ENCODE data around the gene STX8.

The STX8 gene

GRCh38 chr17:9238340-9239245 lies 337.0 kb downstream of the STX8 start:
- no peak for DNase-seq (ENCODE audit: low read depth)

GRCh38 chr17:9237661-9238301 lies 337.8 kb downstream of the STX8 start:
- DNase-seq (ENCODE audit: low read depth) = no peak

DNA sequence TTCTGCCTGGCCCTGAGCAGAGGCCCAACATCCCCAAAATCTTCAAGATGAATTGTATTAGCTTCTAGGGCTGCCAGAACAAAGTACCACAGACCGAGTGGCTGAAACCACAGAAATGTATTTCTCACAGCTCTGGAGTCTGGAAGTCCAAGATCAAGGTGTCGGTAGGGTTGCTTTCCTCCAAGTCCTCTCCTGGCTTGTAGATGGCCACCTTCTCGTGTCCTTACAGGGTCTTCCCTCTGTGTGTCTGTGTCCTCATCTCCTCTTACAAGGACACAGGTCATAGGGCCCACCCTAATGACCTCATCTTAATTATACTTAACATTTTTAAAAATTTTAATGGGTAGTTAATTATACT lies 338.6 kb downstream of the STX8 start:
- no peak for DNase-seq (ENCODE audit: low read depth)

DNA sequence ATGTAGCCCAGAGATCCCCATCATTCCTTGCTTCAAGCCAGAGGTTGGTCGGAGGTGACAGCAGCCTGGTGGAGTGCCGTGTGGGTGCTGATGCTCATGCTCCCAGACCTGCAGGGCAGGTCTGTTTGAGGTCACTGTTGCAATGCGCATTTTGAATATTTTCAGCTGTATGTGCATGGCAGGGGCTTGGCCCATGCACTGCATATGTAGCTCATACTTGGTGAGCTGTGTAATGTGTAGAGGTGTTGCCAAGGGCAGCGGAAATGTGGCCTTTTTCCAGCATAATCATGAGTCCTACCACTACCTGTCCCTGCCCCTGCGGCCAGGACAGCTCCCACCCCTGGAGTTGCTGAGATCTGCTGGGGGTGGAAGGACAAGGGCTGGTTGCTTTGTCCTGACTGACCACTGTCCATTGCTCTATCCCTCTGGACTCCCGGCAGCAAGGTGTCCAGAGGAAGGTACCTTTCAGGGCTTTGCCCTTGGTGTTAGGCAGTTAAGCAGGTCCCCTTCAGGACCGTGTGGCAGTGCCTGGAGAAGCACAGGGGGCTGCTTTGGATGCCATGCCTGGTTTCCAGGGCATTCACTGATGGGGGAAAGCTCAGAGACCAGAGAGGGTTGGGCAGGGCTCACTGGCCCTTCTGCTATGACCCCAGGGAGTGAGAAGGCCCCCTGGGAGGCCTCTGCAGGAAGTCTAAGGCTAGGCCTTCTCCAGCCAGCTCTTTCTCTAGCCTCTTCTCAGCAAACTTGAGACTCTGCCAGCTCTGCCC lies 339.2 kb downstream of the STX8 start:
- DNase-seq (ENCODE audit: low read depth) = no peak

DNA sequence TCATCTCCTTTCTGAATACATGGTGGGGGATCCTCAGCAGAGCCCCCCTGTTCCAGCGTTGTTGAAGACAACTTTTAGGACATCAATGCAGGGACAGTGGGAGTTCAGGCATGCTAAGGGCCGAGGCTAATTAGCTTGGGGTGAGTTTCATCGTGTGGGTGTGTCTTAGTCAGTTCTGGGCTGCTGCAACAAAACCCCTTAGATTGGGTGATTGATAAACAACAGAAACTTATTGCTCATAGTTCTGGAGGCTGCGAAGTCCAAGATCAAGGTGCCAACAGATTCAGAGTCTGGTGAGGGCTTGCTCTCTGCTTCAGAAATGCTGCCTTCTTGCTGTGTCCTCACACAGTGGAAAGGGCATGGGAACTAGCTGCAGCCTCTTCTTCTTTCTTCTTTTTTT lies 340.3 kb downstream of the STX8 start:
- DNase-seq (ENCODE audit: low read depth) = no peak

DNA sequence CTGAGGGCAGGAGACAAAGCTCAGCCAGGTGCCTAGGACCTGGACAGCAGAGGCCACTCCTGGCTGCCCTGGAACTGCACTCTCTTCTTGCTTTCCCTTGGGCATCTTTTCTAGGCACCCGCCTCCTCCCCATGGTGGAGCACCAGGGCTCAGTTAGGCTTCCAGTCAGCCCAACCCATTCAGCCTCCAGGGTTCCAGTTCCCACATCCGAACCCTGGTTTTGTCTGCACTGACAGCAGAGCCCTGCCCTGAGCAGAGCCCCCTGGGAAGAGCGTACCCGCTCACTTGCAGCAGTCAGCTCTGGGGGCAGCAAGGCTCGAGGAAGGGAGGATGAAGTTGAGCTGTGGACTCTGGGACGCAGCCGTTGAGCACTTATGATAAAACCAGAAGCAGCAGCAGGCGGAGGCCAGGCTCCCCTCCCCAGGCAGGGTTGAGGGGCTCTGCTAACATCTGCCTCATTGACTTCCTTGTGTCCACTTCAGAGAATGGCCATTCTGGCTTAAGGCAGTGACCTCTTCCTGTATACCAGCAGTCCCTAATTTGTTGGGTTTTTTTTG lies 341.2 kb downstream of the STX8 start:
- DNase-seq (ENCODE audit: low read depth) = no peak

- DNase-seq (ENCODE audit: low read depth) = no peak
Measured at GRCh38 chr17:9233761-9234160, 341.9 kb downstream of the STX8 start.

DNA sequence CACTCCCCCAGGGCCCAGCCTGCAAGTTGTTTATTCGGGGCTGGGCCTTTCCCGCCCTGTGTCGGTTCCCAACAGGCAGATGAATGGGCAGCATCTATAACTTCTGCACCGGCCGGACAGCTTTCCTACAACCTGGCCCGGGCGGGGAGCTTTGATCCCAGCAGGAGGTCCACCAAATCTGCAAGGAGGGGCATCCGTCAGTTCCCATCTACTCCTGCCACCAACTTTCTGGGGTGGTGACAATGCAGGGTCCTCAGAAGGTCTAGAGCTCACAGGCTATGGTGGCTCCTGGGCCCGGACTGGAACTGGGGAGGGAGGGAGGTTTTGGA lies 342.4 kb downstream of the STX8 start:
- no peak for DNase-seq (ENCODE audit: low read depth)

GRCh38 chr17:9232591-9233270 lies 342.9 kb downstream of the STX8 start:
- no peak for DNase-seq (ENCODE audit: low read depth)

DNA sequence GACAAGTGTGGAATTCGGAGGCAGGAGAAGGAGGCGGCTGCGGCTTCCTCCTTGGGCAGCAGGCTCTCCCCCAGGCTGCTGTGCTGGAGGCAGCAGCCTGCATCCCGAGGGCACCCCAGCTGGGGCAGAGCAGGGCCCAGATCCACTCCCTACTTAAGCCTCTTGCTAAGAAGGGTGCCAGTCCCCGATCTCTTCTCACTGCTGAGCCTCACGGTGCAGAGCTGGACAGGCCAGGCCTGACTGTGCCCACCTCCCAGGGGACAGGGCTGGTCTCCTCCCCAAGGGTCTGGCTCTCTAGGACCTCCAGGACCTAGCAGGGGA lies 343.5 kb downstream of the STX8 start:
- no peak for DNase-seq (ENCODE audit: low read depth)

DNA sequence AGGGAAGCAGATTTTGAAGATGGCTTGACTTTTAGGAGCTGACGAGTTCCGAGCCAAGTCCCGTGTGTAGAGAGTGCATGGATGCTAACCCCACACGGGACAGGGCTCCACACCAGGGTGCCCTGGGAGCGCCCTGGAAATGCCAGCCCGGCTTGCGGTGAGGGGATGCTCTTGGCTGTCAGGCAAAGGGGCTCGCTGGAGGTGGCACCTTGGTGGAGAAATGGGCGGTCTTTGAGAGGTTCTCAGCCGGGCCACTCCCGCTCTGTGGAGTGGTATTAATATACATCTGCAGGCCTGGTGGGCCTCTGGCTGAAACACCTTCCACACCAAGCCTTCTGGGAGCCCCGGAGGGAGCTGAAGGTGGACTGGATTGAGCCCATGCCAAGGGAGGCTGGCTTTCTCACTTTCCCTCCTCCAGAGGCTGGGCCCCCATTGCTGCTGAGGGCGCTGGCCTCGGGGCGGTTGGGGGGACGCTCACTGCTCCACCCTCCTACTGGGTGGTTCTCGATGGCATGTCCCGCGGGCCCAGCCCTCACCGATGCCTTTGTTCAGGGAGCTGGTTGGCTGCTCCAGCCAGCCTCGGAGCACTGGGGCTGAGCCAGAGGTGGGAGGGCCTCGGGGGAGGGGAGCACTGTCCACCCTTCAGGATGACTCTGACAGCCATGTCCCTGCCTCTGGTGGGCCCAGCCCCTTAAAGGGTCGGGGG lies 344.0 kb downstream of the STX8 start:
- DNase-seq (ENCODE audit: low read depth) = no peak

GRCh38 chr17:9230861-9231260 lies 344.8 kb downstream of the STX8 start:
- no peak for DNase-seq (ENCODE audit: low read depth)

GRCh38 chr17:9230346-9230745 lies 345.3 kb downstream of the STX8 start:
- DNase-seq (ENCODE audit: low read depth) = no peak

DNA sequence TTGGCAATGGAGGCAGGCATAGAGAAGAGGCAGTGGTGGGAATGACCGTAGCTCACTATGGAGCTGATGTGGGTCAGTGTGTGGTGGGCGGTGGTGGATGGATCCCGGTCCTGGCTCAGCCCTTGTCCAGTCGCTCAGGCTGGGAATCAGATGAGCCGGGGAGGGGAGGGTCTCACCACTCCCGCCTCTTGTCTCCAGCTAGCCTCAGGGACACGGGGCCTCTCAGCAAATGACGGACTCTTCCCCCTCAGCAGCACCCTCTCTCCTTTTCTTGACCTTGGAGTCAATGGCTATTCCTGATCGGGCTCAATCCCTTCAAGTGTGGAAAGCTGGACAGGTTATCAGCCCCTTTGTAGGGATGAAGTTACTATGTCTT lies 345.8 kb downstream of the STX8 start:
- no peak for DNase-seq (ENCODE audit: low read depth)

GRCh38 chr17:9229160-9229825 lies 346.3 kb downstream of the STX8 start:
- DNase-seq (ENCODE audit: low read depth) = no peak

- no peak for DNase-seq (ENCODE audit: low read depth)
Measured at GRCh38 chr17:9228408-9229159, 347.0 kb downstream of the STX8 start.

DNA sequence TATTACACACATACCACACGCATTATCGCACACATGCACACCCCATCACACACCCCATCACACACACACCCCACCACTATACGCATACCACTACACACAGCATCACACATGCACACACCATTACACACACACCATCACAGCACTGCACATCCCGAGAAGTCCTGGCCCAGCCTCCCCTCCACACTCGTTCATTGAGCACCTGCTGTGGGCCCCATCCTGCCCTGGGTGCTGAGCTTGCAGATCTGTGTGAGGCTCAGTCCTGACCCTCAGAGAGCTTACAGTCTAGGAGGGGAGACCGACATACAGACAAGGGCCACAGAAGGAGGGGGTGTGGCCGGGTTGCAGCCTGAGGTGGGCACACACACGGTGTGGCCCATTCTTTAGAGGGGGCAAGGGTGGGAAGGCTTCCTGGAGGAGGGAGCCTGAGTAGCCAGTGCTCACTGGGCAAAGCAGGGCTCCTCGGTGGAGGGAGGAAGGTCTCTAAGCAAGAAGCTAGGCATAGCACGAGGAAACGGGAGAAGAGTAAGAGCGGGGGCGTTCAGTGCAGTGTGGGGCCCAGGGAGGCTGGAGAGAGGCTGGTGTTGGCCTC lies 347.7 kb downstream of the STX8 start:
- DNase-seq (ENCODE audit: low read depth) = no peak

DNA sequence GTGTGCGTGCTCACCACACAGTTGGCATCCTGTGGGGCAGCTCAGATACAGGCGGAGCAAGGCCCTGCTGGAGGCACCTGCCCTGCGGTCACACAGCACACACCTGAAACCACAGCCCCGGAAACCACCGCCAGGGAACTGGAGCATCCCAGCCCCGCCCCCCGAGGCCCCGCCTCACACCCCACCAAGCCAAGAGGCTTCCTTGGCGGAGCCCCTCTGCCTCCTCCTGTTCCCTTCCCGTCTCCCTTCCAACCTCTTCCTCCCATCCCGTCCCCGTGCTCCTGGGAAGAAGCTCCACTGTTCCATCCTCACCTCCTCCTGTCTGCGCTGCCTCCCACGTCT lies 348.9 kb downstream of the STX8 start:
- DNase-seq (ENCODE audit: low read depth) = no peak

DNA sequence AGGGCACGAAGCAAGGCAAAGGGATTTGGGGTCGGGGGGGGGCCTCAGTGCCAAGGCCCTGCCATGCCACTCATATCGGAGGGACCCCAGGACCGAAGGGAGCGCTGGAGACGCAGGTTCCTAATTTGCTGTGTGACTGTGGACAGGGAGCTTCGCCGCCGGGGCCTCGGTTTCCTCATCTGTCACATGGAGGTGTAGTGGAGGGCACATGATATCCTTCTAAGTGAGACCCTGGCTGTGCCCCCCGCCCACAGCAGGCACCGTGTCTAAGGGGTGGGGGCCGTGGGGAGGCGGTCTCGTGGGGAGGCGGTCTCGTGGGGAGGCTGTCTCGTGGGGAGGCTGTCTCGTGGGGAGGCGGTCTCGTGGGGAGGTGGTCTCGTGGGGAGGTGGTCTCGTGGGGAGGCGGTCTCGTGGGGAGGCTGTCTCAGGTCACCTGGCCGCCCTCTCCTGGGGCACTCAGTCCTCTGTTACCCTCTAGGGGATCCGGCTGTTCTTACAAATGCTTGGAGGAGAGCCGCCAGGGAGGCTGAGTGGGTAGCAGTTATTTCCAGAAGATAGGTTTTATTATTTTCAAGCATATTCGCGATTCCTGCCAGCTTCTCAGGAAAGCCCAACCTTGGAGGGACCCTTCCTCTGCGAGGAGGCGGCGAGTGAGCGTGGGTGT lies 349.4 kb downstream of the STX8 start:
- no peak for DNase-seq (ENCODE audit: low read depth)
